SK-N-SH treated with all-trans-retinoic acid at 6 μM for 48 hours (cell line): ENCODE results near the gene NUMB.

ENCODE experiments used
- CSDC2 ChIP-seq: fragments of 250-450 bp; sonication (Bioruptor Pico); IDR thresholded peaks from 2 replicates; pipeline ENCODE4 v1.5.0; 2020; ENCODE audit warnings: mild to moderate bottlenecking, moderate library complexity
- ESRRG ChIP-seq: fragments of 250-450 bp; sonication (Bioruptor Pico); IDR thresholded peaks from 2 replicates; pipeline ENCODE4 v1.6.1; 2021; ENCODE audit warnings: mild to moderate bottlenecking
- ZFP3 ChIP-seq: fragments of 250-450 bp; sonication (Bioruptor Pico); IDR thresholded peaks from 2 replicates; pipeline ENCODE4 v1.5.0; 2020; ENCODE audit warnings: mild to moderate bottlenecking, moderate library complexity
- ZFP30 ChIP-seq: fragments of 450-650 bp; formaldehyde crosslinking; IDR thresholded peaks from 2 replicates; pipeline ENCODE4 v1.5.0; 2022; ENCODE audit warnings: mild to moderate bottlenecking, moderate library complexity
- ZNF565 ChIP-seq: fragments of 450-650 bp; formaldehyde crosslinking; conservative IDR thresholded peaks from 2 replicates; pipeline ENCODE4 v1.5.0; 2020; ENCODE audit warnings: low read depth, mild to moderate bottlenecking, moderate library complexity
- ZNF8 ChIP-seq: fragments of 450-650 bp; formaldehyde crosslinking; IDR thresholded peaks from 2 replicates; pipeline ENCODE4 v1.5.0; 2020; ENCODE audit warnings: mild to moderate bottlenecking, moderate library complexity

DNA sequence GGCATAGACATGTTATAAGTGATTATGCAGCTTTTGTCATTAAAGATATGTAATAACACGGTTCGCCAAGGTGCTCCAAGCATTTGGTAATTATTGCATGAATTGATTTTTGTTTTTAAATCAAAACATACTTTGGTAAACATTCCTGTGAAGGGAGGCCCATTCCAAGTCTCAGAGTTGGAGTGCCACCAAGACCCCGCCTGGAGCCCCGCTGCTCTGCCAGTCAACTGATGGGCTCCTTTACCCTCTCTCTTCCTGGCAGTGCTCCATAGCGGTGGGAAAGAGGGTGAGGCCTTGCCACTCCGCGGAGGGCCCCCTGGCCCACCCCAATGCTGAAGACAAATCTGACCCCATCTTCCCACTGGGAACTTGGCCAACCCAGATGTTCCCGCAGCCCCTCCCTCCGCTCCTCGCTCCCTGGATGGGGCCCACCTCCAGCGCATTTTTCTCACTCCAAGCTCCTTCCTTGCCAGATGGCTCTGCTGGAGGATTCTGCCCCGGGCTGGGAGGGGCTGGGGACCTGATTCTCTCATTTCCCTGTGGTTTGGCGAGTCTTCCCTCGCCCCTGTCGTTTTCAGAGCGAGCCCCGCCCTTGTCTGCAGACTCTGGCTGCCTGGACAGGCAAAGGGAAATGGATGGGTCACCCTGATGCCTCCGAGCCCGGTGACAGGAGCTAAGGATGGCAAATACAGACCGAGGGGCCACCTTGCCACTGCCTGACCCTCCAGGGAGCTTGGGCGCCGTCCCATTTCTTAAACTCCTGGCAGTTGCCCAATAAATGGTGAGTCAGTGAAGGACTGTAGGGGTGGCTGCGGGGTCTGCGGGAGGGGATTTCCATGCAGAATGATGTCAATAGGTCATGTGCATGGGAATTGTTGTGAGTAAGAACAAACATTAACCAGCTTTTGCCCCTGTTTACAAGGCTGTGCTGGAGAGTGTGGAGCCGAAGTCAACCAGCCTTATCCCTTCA is 230.2 kb downstream of the NUMB start:
- TF ChIP-seq CSDC2 (CRISPR knock-in tag) (no peak), ZNF8 (no peak), ZFP3 (CRISPR knock-in tag) (no peak), ZFP30 (CRISPR knock-in tag) (no peak), ZNF565 (CRISPR knock-in tag) (no peak), ESRRG (CRISPR knock-in tag) (no peak)
